Measurements from ENCODE around the gene GALNTL6.

DNA sequence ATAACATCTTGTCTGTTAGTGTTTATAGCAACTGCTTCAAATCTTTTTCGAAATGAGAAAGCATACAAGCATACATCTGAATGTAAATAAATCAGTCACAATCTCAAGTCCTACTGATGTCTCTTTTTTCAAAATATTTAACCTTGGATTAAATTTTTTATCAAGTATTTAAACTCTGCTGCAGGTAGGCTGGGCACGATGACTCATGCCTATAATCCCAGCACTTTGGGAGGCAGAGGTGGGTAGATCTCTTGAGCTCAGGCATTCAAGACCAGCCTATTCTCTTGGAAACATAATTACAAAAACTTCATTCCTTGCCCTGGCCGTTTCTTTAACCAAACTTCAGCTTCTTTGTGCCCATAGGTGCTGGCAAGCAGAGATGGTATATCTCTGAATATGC, 815.1 kb downstream of the GALNTL6 start:
- TF ChIP-seq, protein P1, sequence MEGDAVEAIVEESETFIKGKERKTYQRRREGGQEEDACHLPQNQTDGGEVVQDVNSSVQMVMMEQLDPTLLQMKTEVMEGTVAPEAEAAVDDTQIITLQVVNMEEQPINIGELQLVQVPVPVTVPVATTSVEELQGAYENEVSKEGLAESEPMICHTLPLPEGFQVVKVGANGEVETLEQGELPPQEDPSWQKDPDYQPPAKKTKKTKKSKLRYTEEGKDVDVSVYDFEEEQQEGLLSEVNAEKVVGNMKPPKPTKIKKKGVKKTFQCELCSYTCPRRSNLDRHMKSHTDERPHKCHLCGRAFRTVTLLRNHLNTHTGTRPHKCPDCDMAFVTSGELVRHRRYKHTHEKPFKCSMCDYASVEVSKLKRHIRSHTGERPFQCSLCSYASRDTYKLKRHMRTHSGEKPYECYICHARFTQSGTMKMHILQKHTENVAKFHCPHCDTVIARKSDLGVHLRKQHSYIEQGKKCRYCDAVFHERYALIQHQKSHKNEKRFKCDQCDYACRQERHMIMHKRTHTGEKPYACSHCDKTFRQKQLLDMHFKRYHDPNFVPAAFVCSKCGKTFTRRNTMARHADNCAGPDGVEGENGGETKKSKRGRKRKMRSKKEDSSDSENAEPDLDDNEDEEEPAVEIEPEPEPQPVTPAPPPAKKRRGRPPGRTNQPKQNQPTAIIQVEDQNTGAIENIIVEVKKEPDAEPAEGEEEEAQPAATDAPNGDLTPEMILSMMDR (IDR thresholded peaks at IDR 0.05; ENCODE audit: insufficient read depth, low read length), result no peak
- TF ChIP-seq POLR2AphosphoS5 (IDR thresholded peaks at IDR 0.05; ENCODE audit: low read depth) (no peak), GABPA (IDR thresholded peaks at IDR 0.05; ENCODE audit: low read depth) (no peak)
- TF ChIP-seq, protein P2, sequence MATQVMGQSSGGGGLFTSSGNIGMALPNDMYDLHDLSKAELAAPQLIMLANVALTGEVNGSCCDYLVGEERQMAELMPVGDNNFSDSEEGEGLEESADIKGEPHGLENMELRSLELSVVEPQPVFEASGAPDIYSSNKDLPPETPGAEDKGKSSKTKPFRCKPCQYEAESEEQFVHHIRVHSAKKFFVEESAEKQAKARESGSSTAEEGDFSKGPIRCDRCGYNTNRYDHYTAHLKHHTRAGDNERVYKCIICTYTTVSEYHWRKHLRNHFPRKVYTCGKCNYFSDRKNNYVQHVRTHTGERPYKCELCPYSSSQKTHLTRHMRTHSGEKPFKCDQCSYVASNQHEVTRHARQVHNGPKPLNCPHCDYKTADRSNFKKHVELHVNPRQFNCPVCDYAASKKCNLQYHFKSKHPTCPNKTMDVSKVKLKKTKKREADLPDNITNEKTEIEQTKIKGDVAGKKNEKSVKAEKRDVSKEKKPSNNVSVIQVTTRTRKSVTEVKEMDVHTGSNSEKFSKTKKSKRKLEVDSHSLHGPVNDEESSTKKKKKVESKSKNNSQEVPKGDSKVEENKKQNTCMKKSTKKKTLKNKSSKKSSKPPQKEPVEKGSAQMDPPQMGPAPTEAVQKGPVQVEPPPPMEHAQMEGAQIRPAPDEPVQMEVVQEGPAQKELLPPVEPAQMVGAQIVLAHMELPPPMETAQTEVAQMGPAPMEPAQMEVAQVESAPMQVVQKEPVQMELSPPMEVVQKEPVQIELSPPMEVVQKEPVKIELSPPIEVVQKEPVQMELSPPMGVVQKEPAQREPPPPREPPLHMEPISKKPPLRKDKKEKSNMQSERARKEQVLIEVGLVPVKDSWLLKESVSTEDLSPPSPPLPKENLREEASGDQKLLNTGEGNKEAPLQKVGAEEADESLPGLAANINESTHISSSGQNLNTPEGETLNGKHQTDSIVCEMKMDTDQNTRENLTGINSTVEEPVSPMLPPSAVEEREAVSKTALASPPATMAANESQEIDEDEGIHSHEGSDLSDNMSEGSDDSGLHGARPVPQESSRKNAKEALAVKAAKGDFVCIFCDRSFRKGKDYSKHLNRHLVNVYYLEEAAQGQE (IDR thresholded peaks at IDR 0.05; ENCODE audit: insufficient replicate concordance, low read depth), result no peak

All from HL-60 (cell line).